AG09319 (cell line): ENCODE data around the gene ST6GALNAC3.

Source experiments
- DNase-seq: peaks from one replicate; pipeline ENCODE4 v3.0.0-alpha.2; 2010; ENCODE audit warnings: low read depth; ENCODE audit errors: extremely low read depth
- TF ChIP-seq, protein P1 (sequence below): IDR thresholded peaks from 2 replicates; pipeline ENCODE4 v1.5.1; 2011; ENCODE audit warnings: low read depth, mild to moderate bottlenecking, inconsistent platforms, low read length, moderate library complexity

Gene ST6GALNAC3

DNA sequence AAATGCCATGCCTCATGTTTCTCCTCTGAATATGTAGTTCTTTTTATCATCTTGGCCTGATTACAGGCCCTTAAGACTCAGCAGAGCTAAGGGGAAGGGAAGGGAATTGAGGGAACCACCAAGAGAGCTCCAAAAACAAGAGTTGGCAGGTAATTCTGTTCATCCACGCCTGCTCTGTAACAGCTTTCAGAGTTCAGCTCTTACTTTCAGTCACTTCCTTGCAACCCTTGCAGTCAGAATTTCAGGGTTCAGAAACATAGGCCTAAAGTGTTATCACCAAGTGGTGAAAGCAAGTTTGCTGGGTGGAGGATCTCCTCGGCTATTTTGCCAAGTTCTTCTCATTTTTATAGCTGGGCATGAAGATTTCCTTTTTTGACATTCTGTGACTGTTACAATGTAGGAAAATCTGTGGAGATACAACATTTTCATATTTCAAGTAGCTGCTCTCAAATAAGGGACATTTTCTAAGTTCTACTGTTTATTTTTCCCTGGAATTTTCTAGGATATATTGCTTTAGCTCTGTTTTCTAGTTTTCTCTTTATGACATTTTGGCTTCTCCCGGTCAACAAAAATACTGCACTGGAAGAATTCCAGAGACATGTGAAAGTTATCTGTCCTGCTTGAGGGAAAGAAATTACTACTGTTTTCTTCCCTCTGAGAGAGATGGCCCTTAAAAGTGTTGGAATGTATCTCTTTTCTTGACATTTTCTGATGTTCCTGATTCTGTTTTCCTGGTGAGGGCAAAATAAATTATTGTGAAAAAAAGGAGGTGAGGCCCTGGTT, 540.9 kb downstream of the ST6GALNAC3 start:
- no peak for DNase-seq
- TF ChIP-seq, protein P1, sequence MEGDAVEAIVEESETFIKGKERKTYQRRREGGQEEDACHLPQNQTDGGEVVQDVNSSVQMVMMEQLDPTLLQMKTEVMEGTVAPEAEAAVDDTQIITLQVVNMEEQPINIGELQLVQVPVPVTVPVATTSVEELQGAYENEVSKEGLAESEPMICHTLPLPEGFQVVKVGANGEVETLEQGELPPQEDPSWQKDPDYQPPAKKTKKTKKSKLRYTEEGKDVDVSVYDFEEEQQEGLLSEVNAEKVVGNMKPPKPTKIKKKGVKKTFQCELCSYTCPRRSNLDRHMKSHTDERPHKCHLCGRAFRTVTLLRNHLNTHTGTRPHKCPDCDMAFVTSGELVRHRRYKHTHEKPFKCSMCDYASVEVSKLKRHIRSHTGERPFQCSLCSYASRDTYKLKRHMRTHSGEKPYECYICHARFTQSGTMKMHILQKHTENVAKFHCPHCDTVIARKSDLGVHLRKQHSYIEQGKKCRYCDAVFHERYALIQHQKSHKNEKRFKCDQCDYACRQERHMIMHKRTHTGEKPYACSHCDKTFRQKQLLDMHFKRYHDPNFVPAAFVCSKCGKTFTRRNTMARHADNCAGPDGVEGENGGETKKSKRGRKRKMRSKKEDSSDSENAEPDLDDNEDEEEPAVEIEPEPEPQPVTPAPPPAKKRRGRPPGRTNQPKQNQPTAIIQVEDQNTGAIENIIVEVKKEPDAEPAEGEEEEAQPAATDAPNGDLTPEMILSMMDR = no peak

DNA sequence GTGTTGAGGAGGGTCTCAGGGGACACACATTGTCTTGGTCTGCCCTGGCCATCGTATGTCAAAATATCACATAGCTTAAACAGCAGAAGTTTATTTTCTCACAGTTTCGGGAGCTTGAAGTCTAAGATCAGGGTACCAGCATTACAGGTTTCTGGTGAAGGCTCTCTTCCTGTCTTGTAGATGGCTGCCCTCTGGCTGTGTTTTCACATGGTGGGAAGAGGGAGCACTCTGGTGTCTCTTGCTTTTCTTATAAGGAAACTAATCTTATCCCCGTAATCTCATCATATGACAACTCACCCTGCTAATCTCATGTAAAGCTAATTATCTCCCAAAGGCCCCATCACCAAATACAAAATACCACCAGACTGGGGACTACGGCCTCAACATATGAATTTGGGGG, 545.8 kb downstream of the ST6GALNAC3 start:
- DNase-seq = no peak

DNA sequence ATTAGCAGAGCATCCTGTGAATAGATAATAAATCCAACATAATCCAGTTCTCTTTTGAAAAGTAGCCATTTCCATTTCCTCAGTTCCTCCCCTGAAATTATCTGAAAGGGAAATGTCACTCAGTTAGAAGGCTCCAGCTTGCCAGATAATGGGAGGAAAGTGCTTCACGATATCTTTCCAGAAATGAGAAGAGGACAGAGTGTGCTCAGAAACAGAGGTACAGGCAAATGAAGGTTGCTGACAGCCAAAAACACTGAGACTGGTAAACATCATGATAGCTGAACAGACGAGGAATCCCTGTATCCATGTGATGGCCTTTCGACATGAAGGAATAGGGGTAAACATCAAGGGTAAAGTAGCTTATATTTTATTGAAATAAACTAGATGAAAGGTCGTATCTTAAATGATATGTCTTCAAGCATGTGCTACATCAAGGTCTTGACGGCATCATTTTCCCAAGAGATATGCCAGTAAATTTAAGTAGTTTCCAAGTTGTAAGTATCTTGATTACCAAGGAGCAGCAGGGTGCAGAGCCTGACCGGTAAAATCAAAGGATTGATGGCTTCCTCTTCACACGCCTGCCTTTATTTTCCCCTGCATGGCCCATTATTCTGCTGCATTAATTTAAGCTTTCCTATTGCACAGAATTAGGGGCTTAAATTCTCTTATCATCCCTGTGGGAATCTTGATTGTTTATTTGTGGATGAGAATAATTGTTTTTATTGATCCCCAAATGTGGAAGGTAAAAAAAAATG, 548.4 kb downstream of the ST6GALNAC3 start:
- DNase-seq = no peak
- TF ChIP-seq, protein P1 = no peak

More for the DNA sequence above, 545.8 kb downstream of the ST6GALNAC3 start:
- TF ChIP-seq, protein P1 = no peak

DNA sequence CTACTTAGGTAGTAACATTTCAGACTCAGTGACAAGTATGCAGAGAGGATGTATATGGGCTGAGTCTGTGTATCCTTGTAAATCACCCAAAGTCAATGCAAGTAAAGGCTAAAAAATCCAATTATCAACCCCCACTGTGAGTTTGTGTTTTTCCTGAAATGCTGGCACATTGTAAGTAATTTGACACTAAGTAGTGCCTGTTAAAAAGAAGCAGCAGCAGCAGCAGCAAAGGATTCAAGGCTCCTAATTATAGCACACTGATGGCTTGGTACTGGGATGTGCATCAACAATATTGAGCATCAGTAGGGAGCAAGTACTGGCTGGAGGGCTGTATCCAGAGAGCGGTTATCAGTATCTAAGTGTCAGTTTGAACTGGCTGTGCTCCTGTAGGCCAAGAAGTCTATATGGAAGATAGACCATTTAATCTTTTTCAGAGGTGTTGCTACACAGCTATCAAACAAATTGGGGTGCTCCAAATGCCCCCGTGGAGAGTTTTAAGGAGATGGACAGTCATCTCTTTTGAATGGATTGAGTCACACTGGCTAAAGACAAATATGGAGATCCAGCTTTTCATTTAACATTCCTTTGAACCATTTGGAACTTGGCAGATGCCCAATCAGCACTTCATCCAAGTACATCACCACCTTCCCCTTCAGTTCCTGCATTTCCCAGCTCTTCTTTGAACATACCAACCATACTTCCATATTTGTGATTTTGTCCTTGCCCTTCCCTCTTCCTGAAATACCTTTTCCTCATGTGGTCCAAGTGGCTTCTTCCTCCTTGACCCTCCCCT, 551.5 kb downstream of the ST6GALNAC3 start:
- no peak for DNase-seq
- TF ChIP-seq, protein P1 = no peak

DNA sequence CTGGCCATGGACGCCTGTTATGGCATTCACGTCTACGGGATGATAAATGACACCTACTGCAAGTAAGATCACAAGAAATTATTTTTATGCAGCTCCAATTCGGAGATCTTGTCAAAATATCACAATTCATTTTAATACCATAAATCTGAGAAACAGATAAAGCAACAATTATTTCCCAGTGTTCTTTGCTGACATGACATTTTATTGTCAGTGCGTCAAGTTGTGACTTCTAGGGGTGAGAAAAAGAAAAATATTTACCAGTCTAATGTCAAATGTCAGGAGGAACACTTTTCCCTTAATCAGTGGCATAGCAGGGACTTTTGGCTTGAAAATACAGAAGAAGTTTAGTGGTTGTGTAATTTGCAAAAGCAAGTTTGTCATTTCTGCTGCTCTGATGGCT, 553.0 kb downstream of the ST6GALNAC3 start:
- DNase-seq = no peak
- TF ChIP-seq, protein P1 = no peak

DNA sequence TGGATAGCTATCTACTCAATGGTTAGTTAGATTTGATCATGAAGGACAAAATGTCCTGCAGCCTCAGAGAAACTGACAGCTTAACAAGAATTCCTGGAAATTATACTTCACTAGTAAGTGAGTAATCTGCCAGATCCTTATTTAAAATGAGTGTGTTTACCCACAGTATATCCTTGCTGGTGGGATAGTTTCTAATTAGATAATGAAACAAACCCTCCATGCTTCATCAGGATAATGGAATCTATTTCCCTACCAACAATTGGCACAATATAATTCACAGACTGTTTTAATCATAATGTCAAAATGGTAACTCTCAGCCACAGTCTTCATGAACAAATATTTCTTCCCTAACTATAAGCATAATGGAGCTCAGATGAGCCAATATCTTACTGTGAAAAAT, 553.4 kb downstream of the ST6GALNAC3 start:
- TF ChIP-seq, protein P1 = no peak
- DNase-seq = no peak
